Stomach (tissue), 9 donors: Measurements from ENCODE around the gene SPCS3. TPM values are rescaled to one million over a fixed set of nuclear protein-coding genes. Genes with fewer than 3 reads are reported as not detected.

Experiments used
- DNase-seq, 2 donors: peaks; one replicate each; pipeline versions ENCODE4 v3.0.0 to v3.0.0-alpha.2; 2013 to 2019
- H3K27ac ChIP-seq, 5 donors: fragments of 200-600 bp in 4 of 5; sonication (generic) in 4 of 5; one replicate each; pipeline ENCODE4 v1.5.1; 2013 to 2019; ENCODE audit warnings: mild to moderate bottlenecking in 1 of 5, moderate library complexity in 1 of 5
- H3K27me3 ChIP-seq, 3 donors: fragments of 200-600 bp; sonication (generic); one replicate each; pipeline ENCODE4 v1.5.1; 2017 to 2019; ENCODE audit warnings: mixed run types in 1 of 3
- H3K36me3 ChIP-seq, 4 donors: fragments of 200-600 bp; sonication (generic); 1 replicate in 3 of 4; 2 replicates in 1 of 4; pipeline ENCODE4 v1.5.1; 2016 to 2019
- H3K4me1 ChIP-seq, 4 donors: fragments of 200-600 bp; sonication (generic); one replicate each; pipeline ENCODE4 v1.5.1; 2016 to 2019
- H3K4me3 ChIP-seq, 4 donors: fragments of 200-600 bp; sonication (generic) in 3 of 4; one replicate each; pipeline ENCODE4 v1.5.1; 2016 to 2019; ENCODE audit warnings: mild to moderate bottlenecking in 1 of 4
- H3K9me3 ChIP-seq, 4 donors: fragments of 200-600 bp; sonication (generic); one replicate each; pipeline ENCODE4 v1.5.1; 2016 to 2019
- EP300 ChIP-seq: sonication (generic); formaldehyde crosslinking; IDR thresholded peaks from one replicate; pipeline ENCODE4 v1.6.1; 2017; ENCODE audit warnings: antibody characterized with exemption
- POLR2A ChIP-seq, 4 donors: fragments of 450-650 bp; IDR thresholded peaks; one replicate each; pipeline ENCODE4 v1.6.1; 2016; ENCODE audit warnings: antibody characterized with exemption in 4 of 4, control low read depth in 2 of 4, mild to moderate bottlenecking in 1 of 4, moderate library complexity in 1 of 4
- POLR2AphosphoS5 ChIP-seq, 3 donors: sonication (generic); formaldehyde crosslinking; IDR thresholded peaks; one replicate each; pipeline ENCODE4 v1.6.1; 2016; ENCODE audit warnings: antibody characterized with exemption in 3 of 3
- WGBS, 5 donors: extraction: QIAGEN DNeasy Blood & Tissue Kit in 3 of 5; methylation state at CpG; one replicate each; pipeline versions ENCODE4 v1.1.5 to v1.1.7; 2013 to 2018; 5-methylcytosine and 5-hydroxymethylcytosine counted together
- intact Hi-C: fragments of 100-400 bp; cut with DNase I; formaldehyde crosslinking; loops from one replicate; pipeline ENCODE4 v1.15.1; 2023; ENCODE audit warnings: low total_unique reads
- polyA plus RNA-seq, 3 donors: library from polyadenylated mRNA; stranded (reverse); fragments of 200-250 nt; gene quantifications; one replicate each; pipeline ENCODE4 v1.2.3, GENCODE V29; 2013
- total RNA-seq, 5 donors: library from RNA; depleted of rRNA; stranded (reverse); fragments of >200 nt; gene quantifications; one replicate each; pipeline versions ENCODE4 v1.1.0 to v1.2.3, GENCODE V29; 2014 to 2016
- TF ChIP-seq, protein P1 (sequence below), 7 experiments: fragments of 450-650 bp in 4 of 7; fragments of 200-600 bp in 3 of 7; sonication (generic) in 3 of 7; IDR thresholded peaks; one replicate each; pipeline ENCODE4 v1.5.1; 2016 to 2019; ENCODE audit warnings: antibody characterized with exemption in 7 of 7, control low read depth in 2 of 7, mild to moderate bottlenecking in 1 of 7
- donor health status: healthy with polysubstance abuse.
- donor health status: Bipolar disorder and iron deficiency.
- donor health status: healthy.

Gene SPCS3
- total and polyA plus RNA-seq, 8 donors: 18.8 to 224 (median 33.1) TPM

DNA sequence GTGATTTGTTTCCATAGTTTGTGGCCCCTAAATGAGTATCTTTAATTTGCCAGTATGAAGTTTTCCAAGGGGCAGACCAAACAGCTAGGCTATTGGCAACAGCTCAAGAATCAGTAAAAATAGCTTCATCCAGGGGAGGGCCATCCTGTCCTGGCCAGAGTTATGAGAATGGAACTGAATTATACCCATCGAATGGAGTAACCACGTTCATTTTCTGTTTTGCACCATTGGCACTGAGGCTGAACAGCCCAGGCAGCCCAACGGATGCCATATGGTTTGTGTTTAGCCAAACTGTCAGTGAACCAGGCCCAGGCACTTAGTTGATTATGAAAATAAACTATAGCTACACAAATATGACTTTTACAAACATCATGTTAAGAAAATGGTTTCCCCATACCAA is 33.0 kb upstream of the SPCS3 start:
- no peak for DNase-seq
- Histone ChIP-seq H3K27me3 (no peaks in the 10 kb centered on the region), H3K9me3 (no peaks in the 10 kb centered on the region), H3K4me1 (no peaks in the 10 kb centered on the region), H3K4me3 (no peak overlapping the region), H3K36me3 (no peaks in the 10 kb centered on the region), H3K27ac (peak overlapping the region in 1 of 5 donors; percentile 11)
- TF ChIP-seq EP300 (no peak), POLR2AphosphoS5 (IDR thresholded peaks at IDR 0.05) (no peak), POLR2A (IDR thresholded peaks at IDR 0.05) (no peak)
- TF ChIP-seq, protein P1, sequence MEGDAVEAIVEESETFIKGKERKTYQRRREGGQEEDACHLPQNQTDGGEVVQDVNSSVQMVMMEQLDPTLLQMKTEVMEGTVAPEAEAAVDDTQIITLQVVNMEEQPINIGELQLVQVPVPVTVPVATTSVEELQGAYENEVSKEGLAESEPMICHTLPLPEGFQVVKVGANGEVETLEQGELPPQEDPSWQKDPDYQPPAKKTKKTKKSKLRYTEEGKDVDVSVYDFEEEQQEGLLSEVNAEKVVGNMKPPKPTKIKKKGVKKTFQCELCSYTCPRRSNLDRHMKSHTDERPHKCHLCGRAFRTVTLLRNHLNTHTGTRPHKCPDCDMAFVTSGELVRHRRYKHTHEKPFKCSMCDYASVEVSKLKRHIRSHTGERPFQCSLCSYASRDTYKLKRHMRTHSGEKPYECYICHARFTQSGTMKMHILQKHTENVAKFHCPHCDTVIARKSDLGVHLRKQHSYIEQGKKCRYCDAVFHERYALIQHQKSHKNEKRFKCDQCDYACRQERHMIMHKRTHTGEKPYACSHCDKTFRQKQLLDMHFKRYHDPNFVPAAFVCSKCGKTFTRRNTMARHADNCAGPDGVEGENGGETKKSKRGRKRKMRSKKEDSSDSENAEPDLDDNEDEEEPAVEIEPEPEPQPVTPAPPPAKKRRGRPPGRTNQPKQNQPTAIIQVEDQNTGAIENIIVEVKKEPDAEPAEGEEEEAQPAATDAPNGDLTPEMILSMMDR (IDR thresholded peaks at IDR 0.05): no peak
- intact Hi-C loops: loop anchor here (10.0 kb wide), 1 partner anchor 112 kb away; no protein-coding TSS in a partner anchor
- WGBS, 5 donors: 56 to 73% (median 67%) methylated on average over 3 of the region's 3 CpGs

GRCh38 chr4:176287546-176287945 is 32.2 kb upstream of the SPCS3 start:
- Histone ChIP-seq H3K36me3 (no peaks in the 10 kb centered on the region), H3K4me3 (no peak overlapping the region), H3K4me1 (no peaks in the 10 kb centered on the region), H3K27me3 (no peaks in the 10 kb centered on the region), H3K9me3 (no peaks in the 10 kb centered on the region), H3K27ac (no peak overlapping the region)
- intact Hi-C loops: loop anchor here (10.0 kb wide), 1 partner anchor 113 kb away; no protein-coding TSS in a partner anchor
- TF ChIP-seq POLR2AphosphoS5 (IDR thresholded peaks at IDR 0.05) (no peak), EP300 (no peak), POLR2A (IDR thresholded peaks at IDR 0.05) (no peak)
- TF ChIP-seq, protein P1 (IDR thresholded peaks at IDR 0.05): no peak
- no peak for DNase-seq

- intact Hi-C loops: loop anchor here (10.0 kb wide), 1 partner anchor 113 kb away; no protein-coding TSS in a partner anchor
- no peak for DNase-seq
- no peaks in the 10 kb centered on the region for H3K36me3 ChIP-seq
- H3K9me3 ChIP-seq: no peaks in the 10 kb centered on the region
- no peak overlapping the region for H3K27ac ChIP-seq
- TF ChIP-seq POLR2AphosphoS5 (IDR thresholded peaks at IDR 0.05): no peak
- TF ChIP-seq, protein P1 (IDR thresholded peaks at IDR 0.05): no peak
- H3K27me3 ChIP-seq: no peaks in the 10 kb centered on the region
- H3K4me1 ChIP-seq: no peaks in the 10 kb centered on the region
- no peak overlapping the region for H3K4me3 ChIP-seq
Measured at GRCh38 chr4:176288020-176288419, 31.7 kb upstream of the SPCS3 start.

DNA sequence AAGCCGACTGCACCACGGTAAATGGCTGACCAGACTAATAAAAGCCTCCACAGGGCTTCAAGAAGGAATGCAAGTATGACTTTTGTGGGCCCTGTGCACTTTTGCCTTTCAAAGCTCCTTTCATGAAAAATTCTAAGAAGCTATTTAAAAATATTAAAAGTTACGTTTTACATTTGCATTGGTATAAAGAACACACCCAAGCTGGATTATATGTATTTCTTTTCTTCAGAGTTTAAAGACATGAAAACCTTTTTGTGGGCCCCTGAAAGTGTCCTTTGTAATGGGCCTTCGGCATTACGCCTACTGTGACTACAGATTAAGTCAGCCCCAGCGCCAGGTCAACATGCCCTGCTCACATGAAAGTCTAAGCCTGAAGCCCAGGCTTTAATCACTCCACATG is 30.2 kb upstream of the SPCS3 start:
- intact Hi-C loops: loop anchor here (10.0 kb wide), 1 partner anchor 115 kb away; no protein-coding TSS in a partner anchor
- TF ChIP-seq, protein P1 (IDR thresholded peaks at IDR 0.05): no peak
- TF ChIP-seq POLR2A (IDR thresholded peaks at IDR 0.05) (no peak), EP300 (no peak), POLR2AphosphoS5 (IDR thresholded peaks at IDR 0.05) (no peak)
- Histone ChIP-seq H3K36me3 (no peaks in the 10 kb centered on the region), H3K9me3 (no peaks in the 10 kb centered on the region), H3K27me3 (no peaks in the 10 kb centered on the region), H3K4me1 (no peaks in the 10 kb centered on the region), H3K4me3 (no peak overlapping the region), H3K27ac (no peak overlapping the region)
- no peak for DNase-seq
- 90 to 96% (median 91%) methylated on average over 6 of the region's 6 CpGs for WGBS, 5 donors
